Astrocyte of the hippocampus (primary cell): Measurements from ENCODE around the gene PLOD3.
"Not testable (repeated sequence)": the region's sequence is repeated elsewhere in the genome, so short reads cannot be mapped to it uniquely, and the experiment has no call there.

Experiments
- DNase-seq: peaks from one replicate; pipeline ENCODE4 v3.0.0; 2011; ENCODE audit warnings: low read depth, low spot score

The PLOD3 gene

GRCh38 chr7:101217388-101218235, at the start of gene PLOD3, which contains the start of gene ZNHIT1:
PLOD3 (minus strand) TSS chr7:101217581; CDS start chr7:101217274, 307 bp downstream.
ZNHIT1 (plus strand) TSS chr7:101218165; CDS start chr7:101218196, 31 bp downstream.
- DNase-seq, result peak; percentile 99

DNA sequence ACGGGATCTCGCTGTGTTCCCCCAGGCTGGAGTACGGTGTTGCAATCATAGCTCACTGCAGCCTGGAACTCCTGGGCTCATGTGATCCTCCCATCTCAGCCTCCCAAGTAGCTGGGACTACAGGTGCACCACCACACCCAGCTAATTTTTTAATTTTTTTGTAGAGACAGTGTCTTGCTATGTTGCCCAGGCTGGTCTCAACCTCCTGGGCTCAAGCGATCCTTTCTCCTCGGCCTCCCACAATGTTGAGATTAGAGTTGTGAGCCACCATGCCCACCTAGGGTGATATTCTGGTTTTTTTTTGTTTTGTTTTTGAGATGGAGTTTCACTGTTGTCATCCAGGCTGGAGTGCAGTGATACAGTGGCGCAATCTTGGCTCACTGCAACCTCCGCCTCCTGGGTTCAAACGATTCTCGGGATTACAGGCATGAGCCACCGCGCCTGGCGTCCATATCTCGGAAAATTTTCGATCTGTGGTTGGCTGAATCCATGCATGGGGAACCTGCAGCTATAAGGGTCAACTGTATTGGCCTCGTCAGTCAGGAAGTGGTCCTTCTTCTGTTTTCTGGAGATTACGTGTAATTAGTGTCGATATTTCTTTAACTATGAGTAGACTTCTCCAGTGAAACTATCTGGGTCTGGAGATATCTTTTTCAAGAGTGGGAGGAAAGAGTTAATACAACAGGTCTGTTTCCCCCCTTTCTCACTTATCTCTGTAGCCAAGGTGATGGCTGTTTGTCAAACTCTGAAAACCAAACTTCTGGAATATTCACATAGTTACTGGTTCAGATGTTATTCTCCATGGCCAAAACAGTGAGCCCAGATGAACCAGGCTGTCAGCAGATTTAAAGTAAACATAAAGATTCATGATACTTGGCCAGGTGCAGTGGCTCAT, 48.5 kb upstream of the PLOD3 start:
- no peak for DNase-seq

DNA sequence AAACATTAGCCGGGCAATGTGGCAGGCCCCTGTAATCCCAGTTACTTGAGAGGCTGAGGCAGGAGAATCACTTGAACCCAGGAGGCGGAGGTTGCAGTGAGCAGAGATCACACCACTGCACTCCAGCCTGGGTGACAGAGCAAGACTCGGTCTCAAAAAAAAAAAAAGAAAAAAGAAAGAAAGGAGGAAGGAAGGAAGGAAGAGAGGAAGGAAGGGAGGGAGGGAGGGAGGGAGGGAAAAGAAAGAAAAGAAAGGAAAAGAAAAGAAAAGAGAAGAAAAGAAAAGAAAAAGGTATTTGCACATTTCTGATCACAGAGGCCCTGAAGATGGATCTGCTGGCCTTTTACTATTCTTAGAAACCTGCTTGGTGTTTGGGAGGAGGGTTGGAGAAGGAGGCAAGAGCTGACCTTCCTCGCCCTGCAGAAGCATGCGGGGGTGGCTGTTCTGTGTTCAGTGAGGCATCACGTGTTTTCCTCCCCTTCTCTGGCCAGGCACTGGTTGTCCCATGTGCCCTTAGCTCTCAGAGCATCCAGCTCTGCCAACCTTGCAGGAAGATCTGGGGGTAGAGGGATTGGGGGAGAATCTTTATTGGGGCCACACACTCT, 46.8 kb upstream of the PLOD3 start:
- not testable (repeated sequence) for DNase-seq

GRCh38 chr7:101258243-101258731, 40.9 kb upstream of the PLOD3 start:
- no peak for DNase-seq

- no peak for DNase-seq
These were observed 38.4 kb upstream of the PLOD3 start for GRCh38 chr7:101255796-101256195.

GRCh38 chr7:101253199-101253598, 35.8 kb upstream of the PLOD3 start:
- DNase-seq, result not testable (repeated sequence)

DNA sequence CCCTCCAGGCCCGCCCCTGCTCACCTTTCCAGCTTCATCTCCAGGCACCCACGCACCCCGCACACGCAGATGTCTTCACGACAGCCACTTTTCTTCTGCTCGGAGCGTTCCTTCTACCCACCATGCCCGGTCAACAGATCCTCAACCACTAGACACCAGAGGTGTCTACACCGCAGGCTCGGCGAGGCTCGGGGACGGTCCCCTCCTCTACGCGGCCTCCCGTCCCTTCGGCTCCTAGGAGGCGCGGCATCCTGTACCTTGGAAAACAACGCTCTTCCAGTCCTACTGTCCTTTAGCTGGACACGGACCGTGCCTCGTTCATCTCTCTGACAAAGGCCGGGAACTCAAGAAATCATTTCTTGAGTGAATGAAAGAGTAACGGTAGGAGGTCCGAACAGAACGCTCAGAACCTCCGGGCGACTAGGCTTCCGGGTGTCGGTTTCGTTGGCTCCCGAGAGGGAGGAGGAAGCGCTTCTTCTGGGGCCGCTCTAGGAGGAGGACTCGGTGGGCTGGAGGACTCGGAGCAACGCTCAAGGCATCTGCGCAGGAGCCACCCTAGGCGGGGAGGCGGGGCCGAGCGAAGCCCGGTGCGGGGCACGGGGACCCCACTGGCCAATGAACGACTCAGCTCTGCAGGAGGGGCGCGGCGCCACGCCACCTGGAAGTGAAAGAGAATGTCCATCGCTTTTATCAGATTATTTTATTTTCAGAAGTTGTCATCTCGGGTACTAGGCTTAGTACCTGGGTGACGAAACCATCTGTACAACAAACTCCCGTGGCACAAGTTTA, 34.7 kb upstream of the PLOD3 start:
- peak; percentile 100 for DNase-seq

- no peak for DNase-seq
These were observed 32.9 kb upstream of the PLOD3 start for GRCh38 chr7:101250324-101250723.

- no peak for DNase-seq
These were observed 30.9 kb upstream of the PLOD3 start for GRCh38 chr7:101248276-101248675.

DNA sequence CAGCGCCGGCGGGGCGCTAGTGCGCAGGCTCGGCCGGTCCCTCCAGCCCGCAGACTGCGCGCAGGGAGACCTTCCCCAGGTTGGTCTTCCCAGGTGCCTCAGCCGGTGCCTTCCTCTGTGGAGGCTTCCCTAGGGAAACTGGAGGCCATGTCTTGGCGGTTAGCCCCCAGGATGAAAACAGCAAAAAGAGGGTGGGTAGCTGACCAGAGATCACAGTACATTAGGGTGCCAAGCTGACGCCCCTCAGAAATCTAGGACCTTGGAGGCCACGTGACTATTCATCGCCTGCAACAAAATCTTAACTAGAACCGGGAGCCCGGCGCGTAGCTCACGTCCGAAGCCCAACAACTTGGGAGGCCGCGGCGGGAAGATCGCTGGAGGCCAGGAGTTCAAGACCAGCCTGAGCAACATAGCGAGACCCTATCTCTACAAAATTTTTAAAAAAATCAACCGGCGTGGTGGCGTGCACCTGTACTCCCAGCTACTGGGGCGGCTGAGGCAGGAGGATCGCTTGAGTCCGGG, 27.8 kb upstream of the PLOD3 start:
- no peak for DNase-seq

DNA sequence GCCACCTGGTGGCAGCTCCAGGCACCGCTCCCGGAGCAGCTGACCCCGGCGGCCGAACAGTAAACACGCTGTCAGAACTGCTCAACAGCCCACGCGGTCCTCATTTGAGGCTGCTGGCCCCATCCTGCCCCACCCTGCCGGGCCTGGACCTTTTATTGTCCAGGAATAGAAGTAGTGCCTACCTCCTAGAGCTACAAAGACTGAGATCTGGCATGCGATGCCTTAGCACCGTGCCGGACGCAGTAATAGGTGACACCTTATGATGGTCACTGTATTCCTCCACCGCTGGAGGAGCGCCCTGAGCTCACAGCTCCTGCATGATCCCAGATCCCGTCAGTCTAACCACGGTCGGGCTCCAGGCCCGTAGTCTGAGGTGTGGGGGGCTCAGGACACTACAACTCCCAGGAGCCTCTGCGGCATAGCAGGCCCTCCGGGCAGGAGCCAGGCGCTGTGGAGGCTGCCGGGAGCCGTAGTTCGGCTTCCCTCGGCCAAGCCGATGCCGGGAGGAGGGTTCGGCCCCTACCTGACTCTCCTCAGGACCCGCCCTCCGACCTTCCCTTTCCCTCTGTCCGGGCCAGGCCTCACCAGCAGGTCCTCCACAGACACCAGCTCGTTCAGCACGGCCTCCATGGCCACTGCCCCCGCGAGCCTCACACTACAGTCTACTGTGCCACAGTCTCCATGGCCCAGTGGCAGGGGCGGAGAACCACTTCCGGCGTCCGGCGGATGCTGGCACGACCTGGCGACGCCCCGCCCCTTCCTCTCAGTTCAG, 27.2 kb upstream of the PLOD3 start, which contains the start of gene FIS1:
Gene FIS1 (minus strand): TSS at position 707 of the 772 bp plus-strand sequence. CDS start 77 bp downstream, at position 630.
- peak; percentile 97 for DNase-seq

GRCh38 chr7:101243646-101244374, 26.4 kb upstream of the PLOD3 start:
- no peak for DNase-seq

- DNase-seq, result no peak
These were observed 24.3 kb upstream of the PLOD3 start for GRCh38 chr7:101241443-101242349.

GRCh38 chr7:101241015-101241363, 23.6 kb upstream of the PLOD3 start:
- no peak for DNase-seq

- DNase-seq, result no peak
These were observed 23.0 kb upstream of the PLOD3 start for GRCh38 chr7:101240226-101241014.

DNA sequence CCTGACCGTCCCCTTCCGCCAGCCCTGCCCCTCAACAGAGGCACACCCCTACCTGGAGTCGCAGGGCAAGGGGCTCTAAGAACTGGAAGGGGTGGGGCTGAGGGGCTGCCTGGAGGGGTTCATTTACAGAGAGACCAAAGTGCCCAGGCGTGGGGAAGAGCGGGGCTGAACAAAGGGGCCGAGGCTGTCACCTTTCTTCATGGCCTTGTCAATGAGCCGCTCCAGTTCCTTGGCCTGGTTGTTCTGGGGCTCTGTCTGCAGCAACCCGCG, 22.5 kb upstream of the PLOD3 start:
- DNase-seq, result no peak

GRCh38 chr7:101239191-101239950, 22.0 kb upstream of the PLOD3 start:
- DNase-seq, result no peak
